ENCODE data around the gene TRABD2B.

Gene TRABD2B

GRCh38 chr1:47950471-47950870 is 46.7 kb downstream of the TRABD2B start:
- no peak for DNase-seq (ENCODE audit: low read depth)
- TF ChIP-seq CTCF (IDR thresholded peaks at IDR 0.05; ENCODE audit: low read length, missing control alignments): no peak
- no peak overlapping the region for H3K4me3 ChIP-seq (replicated peaks; ENCODE audit: low read depth, low read length)

GRCh38 chr1:47948126-47948525 is 49.1 kb downstream of the TRABD2B start:
- DNase-seq (ENCODE audit: low read depth): no peak
- peak; percentile 17 for TF ChIP-seq CTCF (IDR thresholded peaks at IDR 0.05; ENCODE audit: low read length, missing control alignments)
- no peak overlapping the region for H3K4me3 ChIP-seq (replicated peaks; ENCODE audit: low read depth, low read length)

- H3K4me3 ChIP-seq (replicated peaks; ENCODE audit: low read depth, low read length): no peak overlapping the region
- TF ChIP-seq CTCF (IDR thresholded peaks at IDR 0.05; ENCODE audit: low read length, missing control alignments): no peak
- no peak for DNase-seq (ENCODE audit: low read depth)
Measured at GRCh38 chr1:47947531-47947930, 49.7 kb downstream of the TRABD2B start.

- TF ChIP-seq CTCF (IDR thresholded peaks at IDR 0.05; ENCODE audit: low read length, missing control alignments): no peak
- peak; percentile 38 for DNase-seq (ENCODE audit: low read depth)
- H3K4me3 ChIP-seq (replicated peaks; ENCODE audit: low read depth, low read length): no peak overlapping the region
Measured at GRCh38 chr1:47944561-47944960, 52.6 kb downstream of the TRABD2B start.

GRCh38 chr1:47942240-47942629 is 55.0 kb downstream of the TRABD2B start:
- DNase-seq (ENCODE audit: low read depth): no peak
- H3K4me3 ChIP-seq (replicated peaks; ENCODE audit: low read depth, low read length): no peak overlapping the region
- no peak for TF ChIP-seq CTCF (IDR thresholded peaks at IDR 0.05; ENCODE audit: low read length, missing control alignments)

GRCh38 chr1:47941609-47942239 is 55.5 kb downstream of the TRABD2B start:
- no peak for DNase-seq (ENCODE audit: low read depth)

More at GRCh38 chr1:47941609-47942239, 55.5 kb downstream of the TRABD2B start:
- no peak overlapping the region for H3K4me3 ChIP-seq (replicated peaks; ENCODE audit: low read depth, low read length)
- no peak for TF ChIP-seq CTCF (IDR thresholded peaks at IDR 0.05; ENCODE audit: low read length, missing control alignments)

Data from fibroblast of pulmonary artery (primary cell).